Subcutaneous abdominal adipose tissue (tissue), 5 donors: ENCODE data around the gene AKAP9.
"Not testable (repeated sequence)": the region's sequence is repeated elsewhere in the genome, so short reads cannot be mapped to it uniquely, and the experiment has no call there.

Experiments used
- H3K27ac ChIP-seq: one replicate; pipeline ENCODE4 v1.7.0; 2013; ENCODE audit warnings: low read depth, mild to moderate bottlenecking, inconsistent platforms, low read length, moderate library complexity
- H3K27me3 ChIP-seq, 5 donors: one replicate each; pipeline ENCODE4 v1.7.0; 2013; ENCODE audit warnings: low read length in 5 of 5, inconsistent platforms in 1 of 5; ENCODE audit not compliant: control insufficient read depth in 5 of 5, insufficient read depth in 4 of 5
- H3K36me3 ChIP-seq, 5 donors: one replicate each; pipeline ENCODE4 v1.7.0; 2013; ENCODE audit warnings: low read length in 5 of 5; ENCODE audit not compliant: control insufficient read depth in 5 of 5, insufficient read depth in 5 of 5
- H3K4me1 ChIP-seq, 5 donors: one replicate each; pipeline ENCODE4 v1.7.0; 2013; ENCODE audit warnings: low read length in 5 of 5, mild to moderate bottlenecking in 3 of 5, moderate library complexity in 1 of 5; ENCODE audit not compliant: control insufficient read depth in 5 of 5, insufficient read depth in 5 of 5
- H3K4me3 ChIP-seq, 5 donors: one replicate each; pipeline ENCODE4 v1.7.0; 2013; ENCODE audit warnings: low read length in 5 of 5, low read depth in 1 of 5
- H3K9ac ChIP-seq, 5 donors: one replicate each; pipeline ENCODE4 v1.7.0; 2013; ENCODE audit warnings: low read length in 5 of 5, mild to moderate bottlenecking in 4 of 5, moderate library complexity in 3 of 5
- H3K9me3 ChIP-seq, 5 donors: one replicate each; pipeline ENCODE4 v1.7.0; 2013; ENCODE audit warnings: low read length in 5 of 5; ENCODE audit not compliant: control insufficient read depth in 5 of 5
- donor health status: healthy.
- donor health status: healthy.
- donor health status: healthy.
- donor health status: healthy.
- donor health status: healthy.

The AKAP9 gene

GRCh38 chr7:92102862-92103261, 162.2 kb downstream of the AKAP9 start:
- H3K9ac ChIP-seq, H3K9me3 ChIP-seq, H3K27ac ChIP-seq, H3K27me3 ChIP-seq, H3K4me1 ChIP-seq, H3K4me3 ChIP-seq: not testable (repeated sequence)
- peaks cover 40 to 80% (median 62%) of the 10 kb centered on the region in 5 donors for H3K36me3 ChIP-seq

GRCh38 chr7:92108821-92109220, 168.2 kb downstream of the AKAP9 start:
- Histone ChIP-seq H3K9ac (no peak overlapping the region), H3K4me1 (no peaks in the 10 kb centered on the region), H3K27ac (no peak overlapping the region), H3K4me3 (no peak overlapping the region), H3K36me3 (peaks cover 38 to 67% (median 51%) of the 10 kb centered on the region in 5 donors), H3K9me3 (no peaks in the 10 kb centered on the region), H3K27me3 (no peaks in the 10 kb centered on the region)

GRCh38 chr7:92110857-92111256, 170.2 kb downstream of the AKAP9 start:
- Histone ChIP-seq H3K9ac (no peak overlapping the region), H3K4me1 (no peaks in the 10 kb centered on the region), H3K36me3 (peaks cover 31 to 54% (median 41%) of the 10 kb centered on the region in 5 donors), H3K9me3 (no peaks in the 10 kb centered on the region), H3K27me3 (no peaks in the 10 kb centered on the region), H3K4me3 (no peak overlapping the region), H3K27ac (no peak overlapping the region)

- Histone ChIP-seq H3K9ac (no peak overlapping the region), H3K27ac (no peak overlapping the region), H3K9me3 (no peaks in the 10 kb centered on the region), H3K4me3 (no peak overlapping the region), H3K4me1 (no peaks in the 10 kb centered on the region), H3K27me3 (no peaks in the 10 kb centered on the region), H3K36me3 (peaks cover 8 to 28% (median 24%) of the 10 kb centered on the region in 5 donors)
Observed at GRCh38 chr7:92115821-92116220, 175.2 kb downstream of the AKAP9 start.

GRCh38 chr7:92116949-92117348, 176.3 kb downstream of the AKAP9 start:
- Histone ChIP-seq H3K9me3 (peaks cover 0 to 3% (median 0%) of the 10 kb centered on the region in 5 donors), H3K9ac (no peak overlapping the region), H3K27me3 (no peaks in the 10 kb centered on the region), H3K4me3 (no peak overlapping the region), H3K27ac (no peak overlapping the region), H3K36me3 (peaks cover 8 to 25% (median 22%) of the 10 kb centered on the region in 5 donors), H3K4me1 (no peaks in the 10 kb centered on the region)

GRCh38 chr7:92119213-92119759, 178.6 kb downstream of the AKAP9 start:
- Histone ChIP-seq H3K4me3 (no peak overlapping the region), H3K27me3 (no peaks in the 10 kb centered on the region), H3K36me3 (peaks cover 23 to 44% (median 41%) of the 10 kb centered on the region in 5 donors), H3K4me1 (no peaks in the 10 kb centered on the region), H3K9ac (no peak overlapping the region), H3K27ac (no peak overlapping the region), H3K9me3 (peaks cover 0 to 4% (median 0%) of the 10 kb centered on the region in 5 donors)

- no peak overlapping the region for H3K4me3 ChIP-seq
- H3K36me3 ChIP-seq = peaks cover 34 to 52% (median 47%) of the 10 kb centered on the region in 5 donors
- H3K9me3 ChIP-seq = peaks cover 0 to 4% (median 0%) of the 10 kb centered on the region in 5 donors
- no peak overlapping the region for H3K9ac ChIP-seq
- no peak overlapping the region for H3K27ac ChIP-seq
- H3K27me3 ChIP-seq = no peaks in the 10 kb centered on the region
- no peaks in the 10 kb centered on the region for H3K4me1 ChIP-seq
Observed at GRCh38 chr7:92121681-92122080, 181.0 kb downstream of the AKAP9 start.

- H3K36me3 ChIP-seq = peaks cover 12 to 25% (median 19%) of the 10 kb centered on the region in 5 donors
- no peak overlapping the region for H3K4me3 ChIP-seq
- peaks cover 0 to 28% (median 16%) of the 10 kb centered on the region in 5 donors for H3K4me1 ChIP-seq
- no peak overlapping the region for H3K9ac ChIP-seq
- H3K9me3 ChIP-seq = no peaks in the 10 kb centered on the region
- no peaks in the 10 kb centered on the region for H3K27me3 ChIP-seq
- no peak overlapping the region for H3K27ac ChIP-seq
Observed at GRCh38 chr7:92131093-92131492, 190.4 kb downstream of the AKAP9 start.

- H3K9me3 ChIP-seq = no peaks in the 10 kb centered on the region
- no peaks in the 10 kb centered on the region for H3K27me3 ChIP-seq
- no peak overlapping the region for H3K4me3 ChIP-seq
- no peak overlapping the region for H3K27ac ChIP-seq
- H3K36me3 ChIP-seq = peaks cover 10 to 18% (median 16%) of the 10 kb centered on the region in 5 donors
- H3K4me1 ChIP-seq = peaks cover 0 to 28% (median 16%) of the 10 kb centered on the region in 5 donors
- no peak overlapping the region for H3K9ac ChIP-seq
Observed at GRCh38 chr7:92131764-92132330, 191.2 kb downstream of the AKAP9 start.

- H3K9ac ChIP-seq = peak overlapping the region in 4 of 5 donors; percentile 81 to 88 (median 84)
- H3K36me3 ChIP-seq = peaks cover 3 to 8% (median 7%) of the 10 kb centered on the region in 5 donors
- H3K9me3 ChIP-seq = no peaks in the 10 kb centered on the region
- no peaks in the 10 kb centered on the region for H3K27me3 ChIP-seq
- H3K4me3 ChIP-seq = peak overlapping the region; percentile 80 to 91 (median 91)
- peaks cover 0 to 28% (median 16%) of the 10 kb centered on the region in 5 donors for H3K4me1 ChIP-seq
- H3K27ac ChIP-seq = peak overlapping the region; percentile 95
Observed at GRCh38 chr7:92133133-92133736, 192.6 kb downstream of the AKAP9 start.
